HL-60 (cell line): ENCODE results near the gene POU2AF1.

Source experiments
- DNase-seq, 2 experiments: peaks; one replicate each; pipeline ENCODE4 v3.0.0-alpha.2; 2010 to 2020; ENCODE audit warnings: low read depth in 1 of 2, low spot score in 1 of 2
- H3K27ac ChIP-seq: fragments of 250-450 bp; sonication (Bioruptor Pico); replicated peaks from 2 replicates; pipeline ENCODE4 v1.5.1; 2020; ENCODE audit warnings: mild to moderate bottlenecking, moderate library complexity
- H3K27me3 ChIP-seq: fragments of 250-450 bp; sonication (Bioruptor Pico); 2 replicates; pipeline ENCODE4 v1.5.1; 2021; ENCODE audit warnings: mild to moderate bottlenecking, moderate library complexity; ENCODE audit not compliant: insufficient read depth, poor library complexity, severe bottlenecking
- H3K4me3 ChIP-seq: replicated peaks from 2 replicates; pipeline ENCODE4 v1.5.1; 2011; ENCODE audit warnings: mild to moderate bottlenecking, control low read depth, low read length; ENCODE audit not compliant: insufficient read depth
- GABPA ChIP-seq: IDR thresholded peaks from 2 replicates; pipeline ENCODE4 v1.6.1; 2012; ENCODE audit warnings: low read depth
- POLR2AphosphoS5 ChIP-seq: IDR thresholded peaks from 2 replicates; pipeline ENCODE4 v1.6.1; 2012; ENCODE audit warnings: low read depth
- SPI1 ChIP-seq: IDR thresholded peaks from 2 replicates; pipeline ENCODE4 v1.6.1; 2012; ENCODE audit warnings: low read depth, mild to moderate bottlenecking, borderline replicate concordance
- TF ChIP-seq, protein P1 (sequence below): IDR thresholded peaks from one replicate; pipeline ENCODE4 v1.5.1; 2011; ENCODE audit warnings: low read length, control low read depth, inconsistent platforms; ENCODE audit not compliant: insufficient read depth
- TF ChIP-seq, protein P2 (sequence below): IDR thresholded peaks from 2 replicates; pipeline ENCODE4 v1.6.1; 2012; ENCODE audit warnings: low read depth; ENCODE audit not compliant: insufficient replicate concordance

Gene POU2AF1

DNA sequence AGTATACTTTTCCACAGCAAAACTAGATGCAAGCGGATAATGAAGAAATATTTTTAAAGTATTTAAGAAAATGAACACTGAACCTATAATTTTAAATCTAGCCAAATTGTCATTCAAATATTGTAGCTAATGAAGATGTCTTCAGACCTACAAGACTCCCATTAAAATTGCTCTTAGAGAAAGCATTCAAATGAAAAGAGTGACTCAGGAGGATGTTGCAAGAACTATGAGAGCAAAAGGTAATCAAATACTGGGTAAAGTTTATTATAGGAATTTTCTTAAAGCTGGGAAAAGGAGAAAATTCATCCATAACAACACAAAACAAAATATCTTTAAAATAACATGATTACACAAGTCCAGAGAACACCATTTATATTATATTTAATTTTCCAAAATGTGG, 5.4 kb upstream of the POU2AF1 start:
- no peak overlapping the region for H3K4me3 ChIP-seq

DNA sequence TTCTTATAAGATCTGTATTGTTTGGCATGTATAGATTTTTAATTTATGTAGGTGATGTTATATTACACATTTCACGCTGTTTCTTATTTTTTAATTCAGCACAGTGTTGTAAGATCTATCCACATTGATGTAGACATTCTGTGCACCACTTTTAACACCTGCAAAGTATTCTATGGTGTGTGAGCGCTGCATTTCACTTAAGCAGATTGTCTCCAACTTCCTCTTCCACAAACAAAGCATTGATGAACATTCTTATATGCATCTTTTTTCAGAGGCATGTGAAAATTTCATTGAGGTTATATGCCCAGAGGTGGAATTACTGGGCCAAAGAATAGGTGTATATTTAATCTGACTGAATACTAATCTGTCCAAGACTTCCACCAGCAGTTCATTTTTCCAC, 3.4 kb upstream of the POU2AF1 start:
- TF ChIP-seq POLR2AphosphoS5 (no peak), GABPA (no peak), SPI1 (no peak)
- TF ChIP-seq, protein P1, sequence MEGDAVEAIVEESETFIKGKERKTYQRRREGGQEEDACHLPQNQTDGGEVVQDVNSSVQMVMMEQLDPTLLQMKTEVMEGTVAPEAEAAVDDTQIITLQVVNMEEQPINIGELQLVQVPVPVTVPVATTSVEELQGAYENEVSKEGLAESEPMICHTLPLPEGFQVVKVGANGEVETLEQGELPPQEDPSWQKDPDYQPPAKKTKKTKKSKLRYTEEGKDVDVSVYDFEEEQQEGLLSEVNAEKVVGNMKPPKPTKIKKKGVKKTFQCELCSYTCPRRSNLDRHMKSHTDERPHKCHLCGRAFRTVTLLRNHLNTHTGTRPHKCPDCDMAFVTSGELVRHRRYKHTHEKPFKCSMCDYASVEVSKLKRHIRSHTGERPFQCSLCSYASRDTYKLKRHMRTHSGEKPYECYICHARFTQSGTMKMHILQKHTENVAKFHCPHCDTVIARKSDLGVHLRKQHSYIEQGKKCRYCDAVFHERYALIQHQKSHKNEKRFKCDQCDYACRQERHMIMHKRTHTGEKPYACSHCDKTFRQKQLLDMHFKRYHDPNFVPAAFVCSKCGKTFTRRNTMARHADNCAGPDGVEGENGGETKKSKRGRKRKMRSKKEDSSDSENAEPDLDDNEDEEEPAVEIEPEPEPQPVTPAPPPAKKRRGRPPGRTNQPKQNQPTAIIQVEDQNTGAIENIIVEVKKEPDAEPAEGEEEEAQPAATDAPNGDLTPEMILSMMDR: no peak
- TF ChIP-seq, protein P2, sequence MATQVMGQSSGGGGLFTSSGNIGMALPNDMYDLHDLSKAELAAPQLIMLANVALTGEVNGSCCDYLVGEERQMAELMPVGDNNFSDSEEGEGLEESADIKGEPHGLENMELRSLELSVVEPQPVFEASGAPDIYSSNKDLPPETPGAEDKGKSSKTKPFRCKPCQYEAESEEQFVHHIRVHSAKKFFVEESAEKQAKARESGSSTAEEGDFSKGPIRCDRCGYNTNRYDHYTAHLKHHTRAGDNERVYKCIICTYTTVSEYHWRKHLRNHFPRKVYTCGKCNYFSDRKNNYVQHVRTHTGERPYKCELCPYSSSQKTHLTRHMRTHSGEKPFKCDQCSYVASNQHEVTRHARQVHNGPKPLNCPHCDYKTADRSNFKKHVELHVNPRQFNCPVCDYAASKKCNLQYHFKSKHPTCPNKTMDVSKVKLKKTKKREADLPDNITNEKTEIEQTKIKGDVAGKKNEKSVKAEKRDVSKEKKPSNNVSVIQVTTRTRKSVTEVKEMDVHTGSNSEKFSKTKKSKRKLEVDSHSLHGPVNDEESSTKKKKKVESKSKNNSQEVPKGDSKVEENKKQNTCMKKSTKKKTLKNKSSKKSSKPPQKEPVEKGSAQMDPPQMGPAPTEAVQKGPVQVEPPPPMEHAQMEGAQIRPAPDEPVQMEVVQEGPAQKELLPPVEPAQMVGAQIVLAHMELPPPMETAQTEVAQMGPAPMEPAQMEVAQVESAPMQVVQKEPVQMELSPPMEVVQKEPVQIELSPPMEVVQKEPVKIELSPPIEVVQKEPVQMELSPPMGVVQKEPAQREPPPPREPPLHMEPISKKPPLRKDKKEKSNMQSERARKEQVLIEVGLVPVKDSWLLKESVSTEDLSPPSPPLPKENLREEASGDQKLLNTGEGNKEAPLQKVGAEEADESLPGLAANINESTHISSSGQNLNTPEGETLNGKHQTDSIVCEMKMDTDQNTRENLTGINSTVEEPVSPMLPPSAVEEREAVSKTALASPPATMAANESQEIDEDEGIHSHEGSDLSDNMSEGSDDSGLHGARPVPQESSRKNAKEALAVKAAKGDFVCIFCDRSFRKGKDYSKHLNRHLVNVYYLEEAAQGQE: no peak
- H3K4me3 ChIP-seq: no peak overlapping the region
- H3K27me3 ChIP-seq: no peaks in the 10 kb centered on the region
- no peak for DNase-seq
- no peak overlapping the region for H3K27ac ChIP-seq

More for the DNA sequence above, 5.4 kb upstream of the POU2AF1 start:
- DNase-seq: no peak
- Histone ChIP-seq H3K27me3 (no peaks in the 10 kb centered on the region), H3K27ac (no peak overlapping the region)
- TF ChIP-seq GABPA (no peak), POLR2AphosphoS5 (no peak), SPI1 (no peak)
- TF ChIP-seq, protein P1: no peak
- TF ChIP-seq, protein P2: no peak

DNA sequence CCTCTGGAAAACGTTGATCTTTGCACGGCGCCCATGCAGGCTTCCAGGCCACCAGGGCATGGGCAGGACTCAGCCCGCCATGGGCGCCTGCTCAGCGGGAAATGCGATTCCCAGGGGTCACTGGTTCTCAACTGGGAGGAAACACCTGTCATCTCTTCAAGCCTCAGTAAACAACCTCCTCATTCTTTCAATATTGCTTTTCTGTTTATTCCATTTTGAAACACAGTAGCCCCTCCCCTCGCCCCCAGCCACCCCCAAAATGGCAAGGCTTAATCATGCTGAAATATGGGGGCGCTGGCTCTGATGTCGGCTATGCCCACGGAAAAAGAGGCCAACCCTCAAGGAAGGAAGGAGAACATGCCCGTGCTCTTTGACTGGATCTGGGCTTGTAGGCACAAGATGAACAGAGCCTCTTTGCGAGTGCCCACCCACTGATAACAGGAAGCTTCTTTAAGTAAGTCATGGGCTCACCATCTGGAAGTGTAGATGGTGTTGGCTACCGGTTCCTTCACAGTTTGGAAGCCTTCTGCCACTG, 594 bp upstream of the POU2AF1 start:
- DNase-seq: no peak
- TF ChIP-seq, protein P1: no peak
- no peak for TF ChIP-seq GABPA
- TF ChIP-seq, protein P2: no peak
- TF ChIP-seq SPI1: no peak
- no peak for TF ChIP-seq POLR2AphosphoS5
- H3K4me3 ChIP-seq: no peak overlapping the region
- no peaks in the 10 kb centered on the region for H3K27me3 ChIP-seq
- no peak overlapping the region for H3K27ac ChIP-seq
